Mucosa of rectum (tissue), 2 donors: Measurements from ENCODE around the gene MAPT.
A peak's percentile ranks its signal among the peaks of the same experiment; 100 is the strongest.

Experiments
- H3K27ac ChIP-seq, 2 donors: one replicate each; pipeline ENCODE4 v1.7.0; 2013; ENCODE audit warnings: inconsistent platforms in 2 of 2, low read depth in 2 of 2, low read length in 2 of 2
- H3K27me3 ChIP-seq, 2 donors: one replicate each; pipeline ENCODE4 v1.7.0; 2013; ENCODE audit warnings: low read length in 2 of 2; ENCODE audit not compliant: control insufficient read depth in 2 of 2, insufficient read depth in 2 of 2
- H3K36me3 ChIP-seq, 2 donors: one replicate each; pipeline ENCODE4 v1.7.0; 2013; ENCODE audit warnings: low read length in 2 of 2; ENCODE audit not compliant: control insufficient read depth in 2 of 2, insufficient read depth in 2 of 2
- H3K4me1 ChIP-seq, 2 donors: one replicate each; pipeline ENCODE4 v1.7.0; 2013; ENCODE audit warnings: low read length in 2 of 2, mild to moderate bottlenecking in 1 of 2; ENCODE audit not compliant: control insufficient read depth in 2 of 2, insufficient read depth in 2 of 2
- H3K4me3 ChIP-seq, 2 donors: one replicate each; pipeline ENCODE4 v1.7.0; 2013; ENCODE audit warnings: low read length in 2 of 2
- H3K9ac ChIP-seq, 2 donors: one replicate each; pipeline ENCODE4 v1.7.0; 2013; ENCODE audit warnings: low read length in 2 of 2, low read depth in 1 of 2, mild to moderate bottlenecking in 1 of 2
- H3K9me3 ChIP-seq, 2 donors: one replicate each; pipeline ENCODE4 v1.7.0; 2013; ENCODE audit warnings: low read length in 2 of 2; ENCODE audit not compliant: control insufficient read depth in 2 of 2
- donor health status: healthy.
- donor health status: Normal muscosa, but diverticular disease.

The MAPT gene

DNA sequence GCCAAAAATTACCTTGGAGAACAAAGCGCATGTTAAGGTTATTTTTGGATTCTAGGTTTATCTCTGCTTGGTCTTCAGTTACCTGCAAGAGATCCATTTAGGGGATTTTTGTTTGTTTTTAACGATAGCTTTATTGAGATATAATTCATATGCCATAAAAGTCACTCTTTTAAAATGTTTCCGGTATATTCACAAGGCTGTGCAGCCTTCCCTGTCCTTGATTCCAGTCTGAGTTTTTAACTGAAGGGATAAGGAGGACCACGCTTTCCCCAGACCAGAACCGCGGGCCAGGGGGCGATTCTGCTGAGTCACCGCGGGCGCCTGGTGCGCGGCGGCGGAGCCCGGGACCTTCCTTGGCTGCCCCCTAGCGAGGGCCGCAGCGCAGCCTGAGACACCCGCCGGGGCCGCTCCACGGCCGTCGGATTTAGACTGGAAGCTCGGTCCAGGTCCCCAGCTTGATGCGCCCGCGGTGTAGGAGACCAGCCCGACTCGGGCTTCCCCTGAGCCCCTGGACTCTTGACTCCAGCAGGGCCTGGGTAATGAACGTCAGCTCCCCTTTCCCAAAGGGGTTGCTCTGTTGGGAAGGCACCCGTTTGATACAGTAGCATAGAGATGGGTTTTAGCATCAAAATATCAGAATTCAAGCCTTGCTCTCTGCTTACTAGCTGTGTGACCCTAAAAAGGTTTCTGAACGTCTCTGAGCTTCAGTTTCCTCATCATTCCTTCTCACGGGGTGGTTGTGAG, 54.7 kb downstream of the MAPT start:
- Histone ChIP-seq H3K4me3 (peak overlapping the region; percentile 25 to 39), H3K4me1 (peaks cover 0 to 5% of the 10 kb centered on the region in 2 donors), H3K27me3 (peaks cover 18 to 22% of the 10 kb centered on the region in 2 donors), H3K36me3 (no peaks in the 10 kb centered on the region), H3K9ac (no peak overlapping the region), H3K9me3 (no peaks in the 10 kb centered on the region), H3K27ac (no peak overlapping the region)

DNA sequence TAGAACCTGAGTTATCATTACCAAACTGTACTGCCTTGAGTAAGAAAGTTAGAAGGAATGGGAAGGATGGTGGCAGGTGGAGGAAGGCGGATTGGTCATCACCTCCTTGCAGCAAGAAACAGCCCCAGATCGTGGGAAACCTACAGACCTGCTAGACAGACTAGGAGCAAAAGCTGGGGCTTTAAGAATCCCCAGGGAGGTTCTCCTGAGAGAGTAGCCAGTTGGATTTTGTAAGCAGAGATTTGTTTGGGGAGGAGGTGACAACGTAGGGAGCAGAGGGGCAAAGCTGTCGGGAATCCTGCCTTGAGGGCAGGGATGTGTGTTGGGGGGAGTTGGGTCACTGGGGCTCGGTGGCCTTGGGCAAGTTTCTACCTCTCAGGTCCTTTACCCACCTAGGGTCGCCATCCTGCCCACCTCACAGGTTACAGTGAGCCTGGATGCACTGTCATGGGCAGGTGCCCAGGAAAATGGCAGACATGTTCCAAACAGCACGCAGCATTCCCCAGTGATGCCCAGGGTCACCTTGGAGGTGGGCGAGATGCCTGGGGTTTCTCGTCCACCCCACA, 55.5 kb downstream of the MAPT start:
- Histone ChIP-seq H3K9ac (no peak overlapping the region), H3K4me3 (no peak overlapping the region), H3K4me1 (peaks cover 0 to 5% of the 10 kb centered on the region in 2 donors), H3K27me3 (peaks cover 18 to 22% of the 10 kb centered on the region in 2 donors), H3K36me3 (no peaks in the 10 kb centered on the region), H3K9me3 (no peaks in the 10 kb centered on the region), H3K27ac (no peak overlapping the region)

DNA sequence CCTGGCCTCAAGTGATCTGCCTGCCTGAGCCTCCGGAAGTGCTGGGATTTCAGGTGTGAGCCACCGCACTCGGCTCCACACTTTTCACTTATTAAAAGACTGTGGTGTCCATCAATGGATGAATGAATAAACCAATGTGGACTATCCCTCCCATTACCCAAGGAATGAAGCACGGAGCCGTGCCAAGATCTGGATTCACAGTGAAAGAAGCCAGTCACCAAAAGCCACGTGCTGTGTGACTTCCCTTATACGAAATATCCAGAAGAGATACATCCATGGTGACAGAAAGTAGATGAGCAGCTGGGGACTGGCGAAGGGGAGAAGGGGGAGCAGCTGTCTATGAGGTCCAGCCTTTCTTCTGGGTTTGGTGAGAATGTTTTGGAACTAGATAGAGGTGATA, 56.5 kb downstream of the MAPT start:
- H3K4me3 ChIP-seq = no peak overlapping the region
- H3K36me3 ChIP-seq = no peaks in the 10 kb centered on the region
- no peak overlapping the region for H3K27ac ChIP-seq
- no peaks in the 10 kb centered on the region for H3K9me3 ChIP-seq
- no peak overlapping the region for H3K9ac ChIP-seq
- peaks cover 18 to 19% of the 10 kb centered on the region in 2 donors for H3K27me3 ChIP-seq
- H3K4me1 ChIP-seq = peaks cover 0 to 5% of the 10 kb centered on the region in 2 donors

DNA sequence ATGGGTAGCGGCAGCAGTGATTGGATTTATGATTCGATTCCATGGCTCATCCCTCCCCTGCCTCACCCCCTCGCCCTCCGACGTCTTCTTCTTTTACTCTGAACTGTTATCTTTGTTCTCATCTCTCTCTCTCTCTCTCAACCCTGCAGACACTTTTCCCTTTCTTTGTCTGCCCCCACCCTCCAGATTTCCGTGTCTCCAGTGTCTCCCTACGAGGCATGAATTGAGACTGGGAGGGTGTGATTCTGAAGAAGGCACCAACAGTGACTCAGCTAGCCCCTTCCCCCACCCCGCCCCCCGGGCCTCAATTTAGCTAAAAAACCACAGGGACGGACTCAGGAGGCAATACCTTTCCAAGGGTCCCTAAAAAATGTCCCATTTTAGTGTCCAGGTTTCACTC, 57.0 kb downstream of the MAPT start:
- H3K4me1 ChIP-seq = peaks cover 0 to 5% of the 10 kb centered on the region in 2 donors
- peaks cover 18 to 19% of the 10 kb centered on the region in 2 donors for H3K27me3 ChIP-seq
- no peak overlapping the region for H3K4me3 ChIP-seq
- H3K9ac ChIP-seq = no peak overlapping the region
- H3K9me3 ChIP-seq = no peaks in the 10 kb centered on the region
- no peak overlapping the region for H3K27ac ChIP-seq
- no peaks in the 10 kb centered on the region for H3K36me3 ChIP-seq

DNA sequence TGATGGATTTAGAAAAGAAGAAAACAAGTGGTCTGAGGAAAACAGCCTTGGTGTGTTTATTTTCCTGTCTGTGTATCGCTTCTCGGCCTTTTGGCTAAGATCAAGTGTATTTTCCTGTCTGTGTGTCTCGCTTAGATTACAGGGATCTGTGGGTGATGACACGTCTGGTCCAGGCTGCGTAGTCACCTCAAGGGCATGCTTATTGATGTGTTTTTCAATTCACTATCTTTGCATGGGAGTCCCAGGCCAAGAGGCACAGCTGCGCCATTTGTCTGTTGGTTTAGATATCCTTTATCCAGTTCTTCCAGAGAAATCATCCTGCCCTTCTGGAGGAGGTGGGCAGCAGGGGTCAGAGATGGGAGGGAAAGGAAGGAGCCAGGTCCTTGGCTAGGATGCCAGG, 57.6 kb downstream of the MAPT start:
- Histone ChIP-seq H3K4me1 (peaks cover 0 to 5% of the 10 kb centered on the region in 2 donors), H3K9me3 (no peaks in the 10 kb centered on the region), H3K4me3 (no peak overlapping the region), H3K9ac (no peak overlapping the region), H3K27me3 (peaks cover 18 to 19% of the 10 kb centered on the region in 2 donors), H3K27ac (no peak overlapping the region), H3K36me3 (no peaks in the 10 kb centered on the region)

DNA sequence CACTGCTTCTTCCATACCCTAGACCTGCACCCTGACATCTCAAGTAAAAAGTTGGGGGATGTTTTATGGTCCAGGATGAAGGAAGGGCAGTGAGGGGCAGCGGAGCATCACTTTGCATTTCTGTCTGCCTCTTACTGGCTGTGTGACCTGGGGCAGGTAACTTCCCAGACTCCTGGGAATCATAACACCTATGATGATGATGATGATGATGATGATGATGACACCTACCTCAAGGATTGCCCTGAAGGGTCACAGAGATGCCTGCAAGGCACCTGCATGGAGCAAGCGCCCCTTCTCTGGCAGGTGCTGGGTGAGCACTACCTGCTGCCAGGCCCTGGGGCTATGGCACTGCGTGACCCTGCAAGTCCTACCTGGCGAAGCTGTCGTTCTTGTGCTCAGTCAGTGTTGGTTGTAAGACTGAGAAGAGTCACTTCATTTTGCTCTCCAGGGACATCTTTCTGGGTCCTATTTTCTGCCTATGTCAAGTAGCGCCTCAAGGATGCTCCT, 58.5 kb downstream of the MAPT start:
- H3K27ac ChIP-seq = no peak overlapping the region
- no peaks in the 10 kb centered on the region for H3K9me3 ChIP-seq
- H3K4me1 ChIP-seq = peaks cover 0 to 5% of the 10 kb centered on the region in 2 donors
- H3K4me3 ChIP-seq = no peak overlapping the region
- H3K36me3 ChIP-seq = no peaks in the 10 kb centered on the region
- H3K9ac ChIP-seq = no peak overlapping the region
- peaks cover 18 to 19% of the 10 kb centered on the region in 2 donors for H3K27me3 ChIP-seq

DNA sequence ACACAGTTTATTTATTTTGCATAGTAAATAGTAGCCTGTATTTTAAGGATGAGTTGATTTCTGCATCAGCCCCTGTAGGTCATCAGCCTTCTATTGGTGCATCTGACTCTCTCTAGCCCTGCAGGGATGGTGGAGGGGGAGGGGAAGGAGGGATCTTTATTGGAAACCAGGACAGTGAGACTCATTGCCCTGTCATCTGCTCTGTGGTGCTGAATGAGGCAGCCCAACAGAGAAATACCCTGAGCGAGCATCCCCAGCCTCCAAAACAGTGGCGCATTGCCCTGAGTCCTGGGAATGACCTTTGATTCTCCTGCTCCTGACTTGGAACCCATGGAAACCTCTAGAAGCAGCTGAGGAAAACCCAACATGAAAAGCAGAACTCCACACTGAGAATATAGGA, 59.2 kb downstream of the MAPT start:
- Histone ChIP-seq H3K9me3 (no peaks in the 10 kb centered on the region), H3K4me3 (no peak overlapping the region), H3K27me3 (peaks cover 18 to 19% of the 10 kb centered on the region in 2 donors), H3K36me3 (no peaks in the 10 kb centered on the region), H3K9ac (no peak overlapping the region), H3K4me1 (peaks cover 0 to 5% of the 10 kb centered on the region in 2 donors), H3K27ac (no peak overlapping the region)

DNA sequence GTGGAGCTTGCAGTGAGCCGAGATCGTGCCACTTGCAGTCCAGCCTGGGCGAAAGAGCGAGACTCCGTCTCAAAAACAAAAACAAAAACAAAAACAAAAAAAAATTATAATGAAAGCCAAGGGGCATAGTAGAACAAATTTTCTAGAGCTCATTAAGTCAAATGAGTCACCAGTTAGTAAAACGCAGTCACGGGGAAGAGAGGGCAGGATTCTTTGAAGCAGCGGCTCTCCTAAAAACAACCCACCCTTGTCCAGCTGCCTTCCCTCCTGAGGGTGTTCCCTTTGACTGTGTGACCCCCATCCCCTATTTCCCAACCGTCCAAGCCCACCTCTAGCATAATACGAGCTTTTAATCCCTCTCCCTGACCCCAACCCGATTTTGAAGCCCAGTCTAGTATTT, 60.6 kb downstream of the MAPT start:
- Histone ChIP-seq H3K27ac (no peak overlapping the region), H3K4me3 (no peak overlapping the region), H3K36me3 (no peaks in the 10 kb centered on the region), H3K9ac (no peak overlapping the region), H3K9me3 (no peaks in the 10 kb centered on the region), H3K27me3 (peaks cover 10 to 12% of the 10 kb centered on the region in 2 donors), H3K4me1 (no peaks in the 10 kb centered on the region)

DNA sequence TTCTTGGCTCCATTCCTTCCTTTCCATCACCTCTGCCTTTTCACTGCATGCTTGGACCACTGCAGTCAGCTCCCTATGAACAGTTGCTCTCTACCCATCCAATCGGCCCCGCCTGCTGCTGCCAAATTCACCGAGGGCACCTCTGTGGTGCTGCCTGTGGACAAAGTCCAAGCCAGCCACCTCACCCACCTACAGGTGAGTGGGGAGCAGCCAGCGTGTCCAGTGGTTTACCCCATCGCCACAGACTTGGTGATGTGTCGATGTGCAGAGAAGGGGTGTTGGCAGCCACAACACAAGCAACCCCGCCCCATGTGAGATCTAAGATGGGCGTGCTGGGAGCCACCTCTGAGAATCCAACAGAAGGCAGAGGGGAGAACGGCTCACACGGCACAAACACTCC, 61.0 kb downstream of the MAPT start:
- Histone ChIP-seq H3K9ac (no peak overlapping the region), H3K27ac (no peak overlapping the region), H3K27me3 (peaks cover 6 to 8% of the 10 kb centered on the region in 2 donors), H3K9me3 (no peaks in the 10 kb centered on the region), H3K4me1 (no peaks in the 10 kb centered on the region), H3K36me3 (no peaks in the 10 kb centered on the region), H3K4me3 (no peak overlapping the region)

DNA sequence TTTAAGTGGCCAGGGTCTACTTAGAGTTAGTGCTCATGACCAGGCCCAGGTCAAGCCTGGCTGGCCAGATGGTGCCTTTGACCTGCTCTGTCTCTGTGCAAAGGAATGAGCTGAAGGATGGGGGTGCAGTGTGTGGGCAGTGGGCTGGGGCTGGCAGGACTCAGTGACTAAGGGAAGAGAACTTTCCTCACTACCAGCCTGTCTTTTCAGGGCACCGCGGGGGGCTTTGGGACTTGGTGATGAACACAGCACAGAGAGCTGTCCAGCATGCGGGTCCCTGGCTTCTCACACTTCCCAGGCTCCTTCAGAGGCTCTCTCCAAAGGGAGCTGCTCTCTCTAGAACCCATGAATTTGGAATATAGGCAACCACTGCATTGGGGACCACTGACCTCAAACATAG, 61.7 kb downstream of the MAPT start:
- no peak overlapping the region for H3K9ac ChIP-seq
- no peak overlapping the region for H3K4me3 ChIP-seq
- no peaks in the 10 kb centered on the region for H3K4me1 ChIP-seq
- no peaks in the 10 kb centered on the region for H3K9me3 ChIP-seq
- peaks cover 6 to 7% of the 10 kb centered on the region in 2 donors for H3K27me3 ChIP-seq
- H3K27ac ChIP-seq = no peak overlapping the region
- no peaks in the 10 kb centered on the region for H3K36me3 ChIP-seq
